ENCODE results near the gene MGRN1.

Gene MGRN1

GRCh38 chr16:4693296-4693955 is 68.8 kb downstream of the MGRN1 start, which contains the start of gene NUDT16L1 (continued):
- no peak for TF ChIP-seq ZNF521 (tag by site-specific recombination; IDR thresholded peaks at IDR 0.05)
- no peak for TF ChIP-seq ZNF518A (tag by site-specific recombination; conservative IDR thresholded peaks at IDR 0.05; ENCODE audit: low read depth)
- no peak for TF ChIP-seq ZNF138 (tag by site-specific recombination; IDR thresholded peaks at IDR 0.05; ENCODE audit: borderline replicate concordance)
- no peak for TF ChIP-seq ZNF791 (tag by site-specific recombination; IDR thresholded peaks at IDR 0.05)
- no peak for TF ChIP-seq ZSCAN23 (tag by site-specific recombination; IDR thresholded peaks at IDR 0.05)
- TF ChIP-seq KLF10 (tag by site-specific recombination; IDR thresholded peaks at IDR 0.05): peak; percentile 100
- TF ChIP-seq HOXC10 (CRISPR knock-in tag; IDR thresholded peaks at IDR 0.05): no peak
- TF ChIP-seq ZNF114 (tag by site-specific recombination; IDR thresholded peaks at IDR 0.05): no peak
- no peak for TF ChIP-seq ZNF548 (tag by site-specific recombination; IDR thresholded peaks at IDR 0.05)
- TF ChIP-seq ZNF610 (tag by site-specific recombination; IDR thresholded peaks at IDR 0.05; ENCODE audit: borderline replicate concordance): no peak
- no peak for TF ChIP-seq ZNF223 (tag by site-specific recombination; IDR thresholded peaks at IDR 0.05)
- TF ChIP-seq SCRT2 (tag by site-specific recombination; IDR thresholded peaks at IDR 0.05): no peak
- no peak for TF ChIP-seq ZNF175 (tag by site-specific recombination; IDR thresholded peaks at IDR 0.05)
- no peak for TF ChIP-seq PRDM4 (tag by site-specific recombination; IDR thresholded peaks at IDR 0.05)
- TF ChIP-seq ZNF140 (tag by site-specific recombination; IDR thresholded peaks at IDR 0.05): no peak
- TF ChIP-seq ZNF621 (tag by site-specific recombination; IDR thresholded peaks at IDR 0.05): no peak
- no peak for TF ChIP-seq ZNF473 (tag by site-specific recombination; IDR thresholded peaks at IDR 0.05)
- peak; percentile 65; the same call in 1 of the 2 replicates for TF ChIP-seq ZNF600 (tag by site-specific recombination; IDR thresholded peaks at IDR 0.05)
- no peak for TF ChIP-seq REST (tag by site-specific recombination; IDR thresholded peaks at IDR 0.05)
- TF ChIP-seq ZNF146 (tag by site-specific recombination; IDR thresholded peaks at IDR 0.05): no peak
- no peak for TF ChIP-seq ZNF433 (tag by site-specific recombination; IDR thresholded peaks at IDR 0.05; ENCODE audit: low read depth)
- TF ChIP-seq ZNF48 (tag by site-specific recombination; IDR thresholded peaks at IDR 0.05): no peak
- TF ChIP-seq YY2 (tag by site-specific recombination; IDR thresholded peaks at IDR 0.05): peak; percentile 20; the same call in 1 of the 2 replicates
